HepG2 (cell line): ENCODE data around the gene NOL4L. TPM values are rescaled to one million over a fixed set of nuclear protein-coding genes. Genes with fewer than 3 reads are reported as not detected.

Source experiments
- ATF1 ChIP-seq: IDR thresholded peaks from 2 replicates; pipeline ENCODE4 v1.6.1; 2016; ENCODE audit warnings: mild to moderate bottlenecking, control low read depth
- DNMT3B ChIP-seq: conservative IDR thresholded peaks from 2 replicates; pipeline ENCODE4 v1.6.1; 2016; ENCODE audit warnings: missing biosample characterization, control low read depth
- FOXO1 ChIP-seq: sonication (generic); formaldehyde crosslinking; IDR thresholded peaks from 2 replicates; pipeline ENCODE4 v1.4.0; 2020; ENCODE audit warnings: missing genetic modification reagents
- HES4 ChIP-seq: sonication (generic); formaldehyde crosslinking; IDR thresholded peaks from 2 replicates; pipeline ENCODE4 v1.9.0; 2021; ENCODE audit warnings: mild to moderate bottlenecking, missing genetic modification reagents, borderline replicate concordance
- HMG20A ChIP-seq: IDR thresholded peaks from 2 replicates; pipeline ENCODE4 v1.6.1; 2016; ENCODE audit warnings: borderline replicate concordance
- KMT2B ChIP-seq: IDR thresholded peaks from 2 replicates; pipeline ENCODE4 v1.6.1; 2016; ENCODE audit warnings: missing genetic modification reagents, missing compliant biosample characterization
- NAIF1 ChIP-seq: sonication (generic); formaldehyde crosslinking; IDR thresholded peaks from 2 replicates; pipeline ENCODE4 v1.5.0; 2020; ENCODE audit warnings: mild to moderate bottlenecking, missing genetic modification reagents, borderline replicate concordance
- SAFB2 ChIP-seq: sonication (generic); formaldehyde crosslinking; IDR thresholded peaks from 2 replicates; pipeline ENCODE4 v1.5.1; 2020; ENCODE audit warnings: missing genetic modification reagents, low read depth, mild to moderate bottlenecking, borderline replicate concordance
- SALL2 ChIP-seq: sonication (generic); formaldehyde crosslinking; IDR thresholded peaks from 2 replicates; pipeline ENCODE4 v1.8.1; 2023; ENCODE audit warnings: mild to moderate bottlenecking, missing genetic modification reagents, inconsistent platforms
- SMYD3 ChIP-seq: sonication (generic); formaldehyde crosslinking; IDR thresholded peaks from 2 replicates; pipeline ENCODE4 v1.8.1; 2023; ENCODE audit warnings: mild to moderate bottlenecking, missing genetic modification reagents
- SRF ChIP-seq: IDR thresholded peaks from 2 replicates; pipeline ENCODE4 v1.6.1; 2011; ENCODE audit warnings: mild to moderate bottlenecking, low read depth, low read length, moderate library complexity
- TCF7 ChIP-seq: sonication (generic); IDR thresholded peaks from 2 replicates; pipeline ENCODE4 v1.6.1; 2016; ENCODE audit warnings: antibody characterized with exemption, low read depth
- TP53 ChIP-seq: sonication (generic); formaldehyde crosslinking; conservative IDR thresholded peaks from 2 replicates; pipeline ENCODE4 v1.4.0; 2020; ENCODE audit warnings: missing genetic modification reagents
- ZNF326 ChIP-seq: sonication (generic); formaldehyde crosslinking; IDR thresholded peaks from 2 replicates; pipeline ENCODE4 v1.4.0; 2020; ENCODE audit warnings: missing genetic modification reagents, borderline replicate concordance
- ZNF552 ChIP-seq: sonication (generic); formaldehyde crosslinking; IDR thresholded peaks from 2 replicates; pipeline ENCODE4 v1.9.0; 2022; ENCODE audit warnings: missing genetic modification reagents, mild to moderate bottlenecking, borderline replicate concordance
- ZNF670 ChIP-seq: sonication (generic); formaldehyde crosslinking; IDR thresholded peaks from 2 replicates; pipeline ENCODE4 v1.8.0; 2022; ENCODE audit warnings: mild to moderate bottlenecking, missing genetic modification reagents, borderline replicate concordance
- ZNF776 ChIP-seq: sonication (generic); formaldehyde crosslinking; IDR thresholded peaks from 2 replicates; pipeline ENCODE4 v1.4.0; 2020; ENCODE audit warnings: mild to moderate bottlenecking, missing genetic modification reagents
- ZSCAN9 ChIP-seq: IDR thresholded peaks from 2 replicates; pipeline ENCODE4 v1.6.1; 2016; ENCODE audit warnings: borderline replicate concordance
- polyA plus RNA-seq, 8 experiments: library from polyadenylated mRNA; depleted of rRNA in 3 of 8; stranded (reverse) in 7 of 8; unstranded in 1 of 8; fragments of >200 nt; fragmentation: Illumina TruSeq in 4 of 8; extraction: Trizol in 4 of 8; gene quantifications; 2 replicates each; pipeline versions ENCODE4 v1.2.1 to v1.2.3, GENCODE V29; 2011 to 2016; ENCODE audit warnings: low read depth in 4 of 8, missing spikeins in 1 of 8, mixed read lengths in 1 of 8; ENCODE audit not compliant: insufficient read depth in 1 of 8
- total RNA-seq, 5 experiments: library from RNA; depleted of rRNA; stranded (reverse); fragments of >200 nt; fragmentation: Illumina TruSeq; extraction: Trizol; gene quantifications; 2 replicates each; pipeline ENCODE4 v1.2.3, GENCODE V29; 2016; ENCODE audit warnings: low read depth in 1 of 5
- TF ChIP-seq, protein P1 (sequence below): sonication (generic); formaldehyde crosslinking; IDR thresholded peaks from 2 replicates; pipeline ENCODE4 v1.5.0; 2020; ENCODE audit warnings: mild to moderate bottlenecking, missing genetic modification reagents, borderline replicate concordance
- TF ChIP-seq, protein P2 (sequence below): sonication (generic); formaldehyde crosslinking; IDR thresholded peaks from 2 replicates; pipeline ENCODE4 v1.5.0; 2020; ENCODE audit warnings: missing genetic modification reagents, mild to moderate bottlenecking, borderline replicate concordance
- TF ChIP-seq, protein P3 (sequence below): sonication (generic); formaldehyde crosslinking; IDR thresholded peaks from 2 replicates; pipeline ENCODE4 v1.9.0; 2021; ENCODE audit warnings: missing genetic modification reagents, borderline replicate concordance
- TF ChIP-seq, protein P4 (sequence below): sonication (generic); formaldehyde crosslinking; IDR thresholded peaks from 2 replicates; pipeline ENCODE4 v1.8.0; 2022; ENCODE audit warnings: mild to moderate bottlenecking, missing genetic modification reagents
- TF ChIP-seq, protein P5 (sequence below): sonication (generic); formaldehyde crosslinking; IDR thresholded peaks from 2 replicates; pipeline ENCODE4 v1.5.0; 2020; ENCODE audit warnings: mild to moderate bottlenecking, low read depth, missing genetic modification reagents, borderline replicate concordance

The NOL4L gene
- total and polyA plus RNA-seq, 2 of the 13 experiments (the other 11 are each of a cell fraction or from before 2014, with no cell fraction given), result 16.6 to 35.4 TPM

DNA sequence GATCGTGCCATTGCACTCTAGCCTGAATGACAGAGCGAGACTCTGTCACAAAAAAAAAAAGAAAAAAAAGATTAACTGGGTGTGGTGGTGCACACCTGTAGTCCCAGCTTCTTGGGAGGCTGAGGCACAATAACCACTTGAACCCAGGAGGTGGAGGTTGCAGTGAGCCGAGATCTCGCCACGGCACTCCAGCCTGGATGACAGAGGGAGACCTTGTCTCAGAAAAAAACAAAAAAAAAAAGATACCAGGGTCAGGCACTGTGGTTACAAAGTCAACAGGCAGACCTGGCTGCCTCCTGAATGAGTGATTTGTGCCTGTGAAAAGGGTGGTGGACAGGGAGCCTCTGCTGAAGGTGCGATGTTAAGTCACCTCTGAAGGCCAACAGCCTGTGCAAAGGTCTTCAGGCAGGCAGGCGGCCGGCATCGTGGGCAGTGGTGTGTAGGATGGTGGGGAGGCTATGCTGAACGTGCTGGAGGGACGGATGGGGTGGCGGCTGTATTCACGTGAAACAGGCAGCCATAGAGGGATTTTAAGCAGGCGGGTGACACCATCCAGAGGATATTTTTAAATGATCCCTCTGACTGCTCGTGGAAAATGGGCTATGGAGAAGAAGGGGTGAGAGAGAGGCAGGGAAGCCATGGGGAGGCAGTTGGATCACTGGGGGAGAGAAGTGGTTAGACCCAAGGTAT lies 41.4 kb downstream of the NOL4L start (continued):
- TF ChIP-seq TP53 (CRISPR knock-in tag) (peak; percentile 75; the same call in 1 of the 2 replicates), HES4 (CRISPR knock-in tag) (peak; percentile 80; the same call in 1 of the 2 replicates), SMYD3 (CRISPR knock-in tag) (no peak), ZNF670 (CRISPR knock-in tag) (peak; percentile 99), DNMT3B (CRISPR knock-in tag) (0 out of 2 replicates have a peak, but pooled peaks have one; percentile 77), ZNF326 (no peak), HMG20A (CRISPR knock-in tag) (peak; percentile 93), KMT2B (CRISPR knock-in tag) (peak; percentile 90; the same call in 1 of the 2 replicates), SAFB2 (CRISPR knock-in tag) (peak; percentile 88; the same call in 1 of the 2 replicates), ZSCAN9 (CRISPR knock-in tag) (peak; percentile 99), TCF7 (peak; percentile 67; the same call in 1 of the 2 replicates), ATF1 (CRISPR knock-in tag) (no peak), NAIF1 (CRISPR knock-in tag) (no peak), ZNF552 (peak; percentile 92), SALL2 (CRISPR knock-in tag) (no peak; the same call in 1 of the 2 replicates), ZNF776 (peak; percentile 94), SRF (peak; percentile 17; the same call in 1 of the 2 replicates), FOXO1 (peak; percentile 99)
- TF ChIP-seq, protein P1, sequence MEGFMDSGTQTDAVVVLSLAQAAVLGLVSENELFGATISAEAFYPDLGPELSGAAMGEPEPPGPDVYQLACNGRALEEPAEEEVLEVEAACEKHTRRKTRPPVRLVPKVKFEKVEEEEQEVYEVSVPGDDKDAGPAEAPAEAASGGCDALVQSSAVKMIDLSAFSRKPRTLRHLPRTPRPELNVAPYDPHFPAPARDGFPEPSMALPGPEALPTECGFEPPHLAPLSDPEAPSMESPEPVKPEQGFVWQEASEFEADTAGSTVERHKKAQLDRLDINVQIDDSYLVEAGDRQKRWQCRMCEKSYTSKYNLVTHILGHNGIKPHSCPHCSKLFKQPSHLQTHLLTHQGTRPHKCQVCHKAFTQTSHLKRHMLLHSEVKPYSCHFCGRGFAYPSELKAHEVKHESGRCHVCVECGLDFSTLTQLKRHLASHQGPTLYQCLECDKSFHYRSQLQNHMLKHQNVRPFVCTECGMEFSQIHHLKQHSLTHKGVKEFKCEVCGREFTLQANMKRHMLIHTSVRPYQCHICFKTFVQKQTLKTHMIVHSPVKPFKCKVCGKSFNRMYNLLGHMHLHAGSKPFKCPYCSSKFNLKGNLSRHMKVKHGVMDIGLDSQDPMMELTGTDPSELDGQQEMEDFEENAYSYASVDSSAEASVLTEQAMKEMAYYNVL (CRISPR knock-in tag), result peak; percentile 99
- TF ChIP-seq, protein P2, sequence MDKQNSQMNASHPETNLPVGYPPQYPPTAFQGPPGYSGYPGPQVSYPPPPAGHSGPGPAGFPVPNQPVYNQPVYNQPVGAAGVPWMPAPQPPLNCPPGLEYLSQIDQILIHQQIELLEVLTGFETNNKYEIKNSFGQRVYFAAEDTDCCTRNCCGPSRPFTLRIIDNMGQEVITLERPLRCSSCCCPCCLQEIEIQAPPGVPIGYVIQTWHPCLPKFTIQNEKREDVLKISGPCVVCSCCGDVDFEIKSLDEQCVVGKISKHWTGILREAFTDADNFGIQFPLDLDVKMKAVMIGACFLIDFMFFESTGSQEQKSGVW (CRISPR knock-in tag), result no peak
- TF ChIP-seq, protein P3, sequence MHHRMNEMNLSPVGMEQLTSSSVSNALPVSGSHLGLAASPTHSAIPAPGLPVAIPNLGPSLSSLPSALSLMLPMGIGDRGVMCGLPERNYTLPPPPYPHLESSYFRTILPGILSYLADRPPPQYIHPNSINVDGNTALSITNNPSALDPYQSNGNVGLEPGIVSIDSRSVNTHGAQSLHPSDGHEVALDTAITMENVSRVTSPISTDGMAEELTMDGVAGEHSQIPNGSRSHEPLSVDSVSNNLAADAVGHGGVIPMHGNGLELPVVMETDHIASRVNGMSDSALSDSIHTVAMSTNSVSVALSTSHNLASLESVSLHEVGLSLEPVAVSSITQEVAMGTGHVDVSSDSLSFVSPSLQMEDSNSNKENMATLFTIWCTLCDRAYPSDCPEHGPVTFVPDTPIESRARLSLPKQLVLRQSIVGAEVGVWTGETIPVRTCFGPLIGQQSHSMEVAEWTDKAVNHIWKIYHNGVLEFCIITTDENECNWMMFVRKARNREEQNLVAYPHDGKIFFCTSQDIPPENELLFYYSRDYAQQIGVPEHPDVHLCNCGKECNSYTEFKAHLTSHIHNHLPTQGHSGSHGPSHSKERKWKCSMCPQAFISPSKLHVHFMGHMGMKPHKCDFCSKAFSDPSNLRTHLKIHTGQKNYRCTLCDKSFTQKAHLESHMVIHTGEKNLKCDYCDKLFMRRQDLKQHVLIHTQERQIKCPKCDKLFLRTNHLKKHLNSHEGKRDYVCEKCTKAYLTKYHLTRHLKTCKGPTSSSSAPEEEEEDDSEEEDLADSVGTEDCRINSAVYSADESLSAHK (CRISPR knock-in tag), result peak; percentile 69; the same call in 1 of the 2 replicates
- TF ChIP-seq, protein P4, sequence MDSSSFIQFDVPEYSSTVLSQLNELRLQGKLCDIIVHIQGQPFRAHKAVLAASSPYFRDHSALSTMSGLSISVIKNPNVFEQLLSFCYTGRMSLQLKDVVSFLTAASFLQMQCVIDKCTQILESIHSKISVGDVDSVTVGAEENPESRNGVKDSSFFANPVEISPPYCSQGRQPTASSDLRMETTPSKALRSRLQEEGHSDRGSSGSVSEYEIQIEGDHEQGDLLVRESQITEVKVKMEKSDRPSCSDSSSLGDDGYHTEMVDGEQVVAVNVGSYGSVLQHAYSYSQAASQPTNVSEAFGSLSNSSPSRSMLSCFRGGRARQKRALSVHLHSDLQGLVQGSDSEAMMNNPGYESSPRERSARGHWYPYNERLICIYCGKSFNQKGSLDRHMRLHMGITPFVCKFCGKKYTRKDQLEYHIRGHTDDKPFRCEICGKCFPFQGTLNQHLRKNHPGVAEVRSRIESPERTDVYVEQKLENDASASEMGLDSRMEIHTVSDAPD, result peak; percentile 100
- TF ChIP-seq, protein P5, sequence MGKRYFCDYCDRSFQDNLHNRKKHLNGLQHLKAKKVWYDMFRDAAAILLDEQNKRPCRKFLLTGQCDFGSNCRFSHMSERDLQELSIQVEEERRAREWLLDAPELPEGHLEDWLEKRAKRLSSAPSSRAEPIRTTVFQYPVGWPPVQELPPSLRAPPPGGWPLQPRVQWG (CRISPR knock-in tag), result no peak
